Colon (tissue), 2 donors: ENCODE measurements around the gene KISS1.
"Not testable (repeated sequence)": the region's sequence is repeated elsewhere in the genome, so short reads cannot be mapped to it uniquely, and the experiment has no call there.

Experiments used
- FAIRE-seq: peaks from 2 replicates; lab custom pipeline; 2012; peaks lifted over from hg19 to GRCh38; lab: Jason Lieb, UNC
- donor health status: control.
- donor health status: control.

KISS1 gene, protein sequence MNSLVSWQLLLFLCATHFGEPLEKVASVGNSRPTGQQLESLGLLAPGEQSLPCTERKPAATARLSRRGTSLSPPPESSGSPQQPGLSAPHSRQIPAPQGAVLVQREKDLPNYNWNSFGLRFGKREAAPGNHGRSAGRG

DNA sequence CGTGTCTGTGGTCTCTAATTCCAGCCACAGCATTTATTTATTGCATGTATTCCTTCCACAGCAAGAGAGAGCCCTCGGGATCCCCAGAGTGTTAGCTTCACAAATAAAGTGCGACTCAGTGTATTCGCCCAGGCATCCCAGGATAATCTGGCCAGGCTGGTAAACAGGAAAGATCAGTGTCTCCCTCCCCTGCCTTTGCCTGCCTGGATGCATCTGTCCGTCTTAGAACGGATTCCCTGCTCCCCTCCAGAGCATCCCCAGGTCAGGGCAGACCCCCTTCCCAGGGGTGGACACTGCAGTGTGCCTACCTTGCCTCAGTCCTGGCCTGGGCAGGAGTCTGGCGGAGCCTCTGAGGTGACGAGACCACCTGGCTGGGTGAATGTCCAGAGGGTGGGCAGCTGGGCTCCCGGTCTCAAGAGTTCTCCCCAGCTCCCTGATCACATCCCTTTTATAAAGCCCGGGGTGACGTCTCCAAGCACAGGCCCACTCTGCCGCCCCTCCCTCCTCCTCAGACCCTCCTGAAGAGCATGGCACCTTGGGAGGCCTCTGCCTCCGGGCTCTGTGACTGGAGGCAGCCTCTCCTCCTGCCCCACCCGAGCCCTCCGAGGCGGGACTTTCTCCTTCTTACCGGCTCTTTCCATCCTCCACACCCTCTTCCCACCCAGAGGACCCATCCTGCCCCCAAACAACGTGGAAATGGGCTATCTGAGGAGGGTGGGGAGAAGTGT is at the start of gene KISS1:
Gene KISS1 (minus strand): TSS at position 424 of the 728 bp plus-strand sequence. CDS start 3,615 bp downstream, outside the sequence.
- no peak for FAIRE-seq

DNA sequence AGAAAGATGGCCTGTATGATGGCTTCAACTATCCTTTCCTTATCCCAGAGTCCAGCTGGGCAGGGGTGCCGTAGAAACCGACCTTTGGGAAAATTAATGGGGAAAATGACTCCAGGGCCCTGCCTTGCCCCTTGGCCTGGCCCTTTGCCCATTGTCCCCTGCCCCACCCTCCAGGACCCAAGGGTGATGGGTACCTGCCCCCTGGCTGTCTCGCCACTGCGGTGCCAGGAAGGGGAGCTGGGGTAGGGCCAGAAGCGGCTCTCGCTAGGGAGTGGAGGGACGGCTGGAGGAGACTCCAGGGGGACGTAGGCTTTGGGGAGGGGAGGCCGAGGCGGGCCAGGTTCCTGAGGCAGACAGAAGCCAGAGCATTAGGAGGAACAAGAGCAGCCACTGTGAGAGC is 46.6 kb upstream of the KISS1 start:
- no peak for FAIRE-seq

DNA sequence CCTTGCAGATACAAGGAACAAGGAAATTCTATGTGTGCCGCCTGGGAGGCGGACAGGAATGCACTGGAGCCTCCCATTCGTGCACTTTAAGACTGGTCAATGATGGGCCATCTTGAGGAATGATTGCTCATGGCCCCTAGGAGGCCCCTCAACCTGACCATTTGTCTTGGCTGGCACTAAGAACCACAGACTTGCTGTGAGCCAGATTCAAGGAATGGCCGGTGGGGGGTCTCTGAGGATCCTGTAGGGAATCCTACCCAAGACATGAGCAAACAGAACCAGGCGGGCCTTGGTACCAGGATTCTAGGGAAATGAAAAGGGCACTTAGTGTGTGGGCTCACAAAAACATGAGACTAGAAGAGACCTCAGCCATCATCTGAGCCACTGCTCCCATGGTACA is 45.6 kb upstream of the KISS1 start:
- FAIRE-seq = no peak

DNA sequence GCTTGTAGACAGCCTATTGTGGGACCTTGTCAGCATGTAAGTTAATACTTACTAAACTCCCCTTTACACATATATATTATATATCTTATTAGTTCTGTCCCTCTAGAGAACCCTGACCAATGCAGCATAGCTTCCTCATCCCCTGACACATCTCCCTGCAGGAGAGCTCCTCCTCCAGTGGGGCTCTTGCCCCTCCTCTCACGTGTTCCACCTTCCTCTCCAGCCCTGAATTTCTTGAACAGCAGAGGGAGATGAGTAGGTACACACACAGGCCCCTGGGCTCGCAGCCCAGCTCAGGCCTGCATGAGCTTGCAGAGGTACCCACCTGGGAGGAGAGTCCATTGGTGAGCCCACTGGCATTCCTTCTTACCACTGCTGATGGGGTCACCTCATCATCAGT is 44.8 kb upstream of the KISS1 start:
- no peak for FAIRE-seq

GRCh38 chr1:204240233-204240632 is 43.9 kb upstream of the KISS1 start:
- FAIRE-seq = no peak

DNA sequence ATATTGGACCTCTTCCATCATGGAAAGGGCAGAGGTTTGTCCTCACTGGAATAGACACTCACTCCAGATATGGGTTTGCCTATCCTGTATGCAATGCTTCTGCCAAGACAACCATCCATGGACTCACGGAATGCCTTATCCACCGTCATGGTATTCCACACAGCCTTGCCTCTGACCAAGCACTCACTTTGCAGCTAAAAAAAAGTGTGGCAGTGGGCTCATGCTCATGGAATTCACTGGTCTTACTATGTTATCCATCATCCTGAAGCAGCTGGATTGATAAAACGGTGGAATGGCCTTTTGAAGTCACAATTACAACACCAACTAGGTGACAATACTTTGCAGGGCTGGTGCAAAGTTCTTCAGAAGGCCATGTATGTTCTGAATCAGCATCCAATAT is 43.1 kb upstream of the KISS1 start:
- FAIRE-seq = not testable (repeated sequence)

DNA sequence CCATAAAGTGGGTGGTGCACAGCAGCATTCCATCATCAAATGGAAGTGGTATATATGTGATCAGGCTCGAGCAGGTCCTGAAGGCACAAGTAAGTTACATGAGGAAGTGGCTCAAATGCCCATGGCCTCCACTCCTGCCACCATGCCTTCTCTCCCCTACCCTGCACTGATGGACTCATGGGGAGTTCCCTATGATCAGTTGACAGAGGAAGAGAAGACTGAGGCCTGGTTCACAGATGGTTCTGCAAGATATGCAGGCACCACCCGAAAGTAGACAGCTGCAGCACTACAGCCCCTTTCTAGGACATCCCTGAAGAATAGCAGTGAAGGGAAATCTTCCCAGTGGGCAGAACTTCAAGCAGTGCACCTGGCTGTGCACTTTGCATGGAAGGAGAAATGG is 42.2 kb upstream of the KISS1 start:
- FAIRE-seq = not testable (repeated sequence)

- not testable (repeated sequence) for FAIRE-seq
Observed at GRCh38 chr1:204237515-204237914, 41.2 kb upstream of the KISS1 start.

DNA sequence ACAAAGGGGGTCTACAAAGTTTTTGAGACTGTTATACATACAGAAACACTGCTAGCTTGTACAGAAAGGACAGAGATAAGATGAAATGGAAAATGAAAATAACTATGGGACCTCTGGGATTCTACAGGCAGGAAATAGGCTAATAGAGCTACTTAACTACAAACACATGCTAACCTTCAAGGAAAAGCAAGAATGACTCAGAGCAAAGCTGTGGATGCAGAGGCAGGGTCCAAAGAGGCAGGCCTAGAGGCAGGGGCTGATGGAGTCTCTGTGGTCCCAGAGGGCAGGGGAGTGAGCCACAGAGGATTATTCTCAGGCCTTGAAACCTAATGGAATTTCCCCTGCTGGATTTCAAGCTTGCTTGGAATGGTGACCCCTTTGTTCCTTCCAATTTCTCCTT is 36.2 kb upstream of the KISS1 start:
- FAIRE-seq = no peak

- no peak for FAIRE-seq
Observed at GRCh38 chr1:204230211-204230610, 33.9 kb upstream of the KISS1 start.

- no peak for FAIRE-seq
Observed at GRCh38 chr1:204228896-204229295, 32.6 kb upstream of the KISS1 start.

DNA sequence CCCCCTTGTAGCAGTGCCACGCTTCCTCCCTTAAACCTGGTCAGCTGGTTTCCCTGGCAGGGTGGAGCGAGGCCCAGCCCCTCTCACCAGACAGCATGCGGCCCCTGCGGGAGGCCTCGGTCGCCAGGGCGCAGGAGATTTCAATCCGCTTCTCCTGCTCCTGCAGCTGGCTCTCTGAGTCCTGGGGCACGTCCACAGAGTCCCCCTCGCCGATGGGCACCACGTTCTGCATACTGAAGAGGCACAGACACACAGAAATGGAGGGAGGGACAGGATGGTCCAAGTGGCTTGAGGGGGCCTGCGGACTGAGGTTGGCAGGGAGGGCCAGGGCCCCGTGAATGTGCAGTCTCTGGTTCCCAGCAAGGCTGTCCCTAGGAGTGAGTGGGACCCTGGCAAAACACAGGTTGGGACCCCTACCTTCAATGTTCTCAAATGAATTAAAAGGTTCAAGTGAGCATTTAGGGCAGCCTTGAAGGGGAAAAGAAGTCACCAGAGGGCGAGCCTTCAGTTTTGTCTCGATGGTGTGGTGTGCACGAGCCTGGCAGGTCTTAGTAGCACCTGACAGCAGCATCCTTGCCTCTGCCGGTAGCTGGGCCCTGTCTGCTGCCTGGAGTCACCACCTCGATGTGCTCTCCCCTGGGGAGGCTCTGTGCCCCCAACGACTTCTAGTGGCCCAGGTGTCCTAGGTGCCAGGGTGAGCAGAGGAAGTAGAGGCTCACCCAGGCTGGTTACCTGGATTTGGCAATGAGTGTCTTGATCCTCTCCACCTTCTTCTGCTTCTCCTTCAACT is 31.9 kb upstream of the KISS1 start:
- no peak for FAIRE-seq

DNA sequence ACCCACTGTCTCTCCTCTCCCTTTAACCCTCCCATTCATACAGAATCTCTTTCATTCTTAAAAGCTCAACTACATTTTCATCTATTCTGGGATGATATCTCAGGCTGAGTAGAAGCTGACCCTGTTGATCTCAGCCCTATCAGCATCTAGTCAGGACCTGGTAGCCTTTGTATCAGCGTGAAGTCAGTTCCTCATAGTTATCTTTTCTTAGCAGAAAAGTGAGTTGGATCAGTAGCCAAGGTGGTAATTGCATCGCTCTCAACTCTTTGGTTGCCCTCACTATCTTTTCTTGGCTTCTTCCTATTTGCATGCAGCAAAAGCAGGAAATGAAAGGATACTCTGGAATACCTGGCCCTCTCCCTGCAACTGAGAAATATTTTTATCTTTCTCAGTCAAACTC is 31.1 kb upstream of the KISS1 start:
- FAIRE-seq = no peak

GRCh38 chr1:204225841-204226735 is 29.8 kb upstream of the KISS1 start:
- FAIRE-seq = no peak

GRCh38 chr1:204224655-204225054 is 28.4 kb upstream of the KISS1 start:
- no peak for FAIRE-seq

GRCh38 chr1:204223129-204223860 is 27.0 kb upstream of the KISS1 start:
- FAIRE-seq = no peak

DNA sequence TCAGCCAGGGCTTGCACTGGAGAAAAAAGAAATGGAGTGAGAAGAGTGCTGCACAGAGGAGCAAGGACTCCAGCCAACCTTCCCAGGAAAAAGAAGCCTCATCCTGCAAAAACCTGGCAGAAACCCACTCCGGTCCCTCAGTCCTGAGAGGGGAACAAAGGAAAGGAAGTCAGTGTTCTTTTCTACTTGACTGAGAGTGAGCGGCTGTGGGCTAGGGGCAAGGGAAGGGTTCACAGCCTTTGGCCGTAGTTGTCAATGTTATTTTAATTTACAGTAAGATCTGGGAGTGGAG is 26.4 kb upstream of the KISS1 start:
- no peak for FAIRE-seq

DNA sequence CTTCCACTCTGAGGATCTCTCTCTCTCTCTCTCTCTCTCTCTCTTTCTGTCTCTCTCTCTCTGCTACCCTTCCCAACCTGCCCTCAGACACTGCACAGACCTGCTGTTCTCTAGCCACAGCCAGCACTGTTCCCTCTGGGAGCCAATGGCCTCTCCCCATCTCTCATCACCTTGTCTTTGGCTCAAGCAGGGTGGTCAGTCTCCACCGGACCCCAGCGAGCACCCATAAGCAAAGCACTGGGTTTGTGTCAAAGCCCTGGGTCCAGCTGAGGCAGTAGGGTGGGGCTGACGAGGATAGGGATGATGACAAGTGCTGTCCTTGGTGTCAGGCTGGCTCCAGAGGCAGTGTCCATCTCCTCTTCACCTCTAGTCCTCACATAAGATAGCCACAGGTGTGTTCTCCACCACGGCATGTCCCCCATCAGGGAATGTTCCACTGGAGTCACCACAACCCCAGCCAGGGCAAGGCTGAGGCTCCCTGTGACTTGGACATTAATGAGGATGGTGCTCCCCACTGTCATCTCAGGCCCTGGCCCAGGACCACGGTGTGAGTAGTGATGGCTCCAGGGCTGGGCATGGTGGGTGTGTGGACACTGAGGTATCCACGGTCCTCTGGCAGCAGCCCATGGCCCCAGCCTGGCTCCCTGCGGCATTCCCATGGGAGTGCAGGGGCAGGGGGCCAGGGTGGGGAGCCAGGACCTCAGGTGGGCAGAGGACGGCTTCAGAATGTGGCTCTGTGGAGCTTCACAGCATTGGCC is 25.9 kb upstream of the KISS1 start:
- FAIRE-seq = no peak

DNA sequence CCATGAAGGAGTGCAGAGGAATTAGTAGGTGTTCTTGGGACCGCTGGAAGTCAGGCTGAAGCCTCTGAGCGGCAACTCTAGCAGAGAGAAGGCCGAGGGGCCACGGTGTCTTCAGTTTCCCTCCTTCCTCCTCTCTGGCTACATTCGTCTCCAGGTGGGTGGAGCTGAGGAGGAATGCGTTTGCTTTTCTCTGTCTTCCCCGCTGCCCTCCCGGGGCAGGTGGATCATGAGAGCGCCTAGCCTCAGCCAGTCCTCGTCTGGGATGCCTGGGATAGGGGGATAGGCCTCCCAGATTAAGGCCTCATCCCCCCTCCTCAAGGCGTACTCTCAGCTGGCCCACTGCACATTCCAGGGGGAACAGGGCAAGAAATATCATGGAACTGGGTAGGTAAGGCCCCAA is 25.0 kb upstream of the KISS1 start:
- no peak for FAIRE-seq

DNA sequence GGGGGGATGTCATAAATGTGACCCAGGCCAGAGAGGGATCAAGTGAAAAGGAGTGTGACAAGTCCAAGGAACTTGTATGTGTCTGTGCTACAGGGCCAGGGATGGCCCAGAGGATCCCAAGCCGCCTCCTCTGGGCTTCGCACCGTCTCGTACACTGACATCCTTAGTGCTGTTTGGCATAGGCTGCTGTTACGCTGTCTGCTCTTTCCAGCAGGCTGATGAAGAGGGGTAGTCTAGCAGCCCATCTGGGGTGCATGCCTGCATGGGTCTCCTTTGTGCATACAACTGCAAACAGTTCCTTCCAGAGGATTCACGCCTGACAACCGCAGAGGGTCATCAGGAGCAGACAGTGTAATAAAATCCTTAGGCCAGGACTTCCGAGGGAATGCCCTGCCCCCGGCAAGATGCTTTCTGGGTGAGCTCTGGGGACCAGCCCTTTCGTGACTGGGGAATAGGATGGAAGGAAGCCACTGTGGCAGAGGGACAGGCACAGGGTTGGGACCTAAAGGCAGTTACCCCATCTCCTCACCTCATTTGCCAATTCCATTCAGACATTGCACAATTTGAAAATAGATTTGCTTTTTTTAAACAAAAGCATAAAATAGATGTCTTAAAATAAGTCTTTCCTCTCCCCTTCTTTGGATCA is 23.8 kb upstream of the KISS1 start:
- FAIRE-seq = no peak

GRCh38 chr1:204218552-204218951 is 22.3 kb upstream of the KISS1 start:
- no peak for FAIRE-seq
